GM12874 (cell line): ENCODE results near the gene RIN2.

Source experiments
- CTCF ChIP-seq: IDR thresholded peaks from 2 replicates; pipeline ENCODE4 v1.5.1; 2011; ENCODE audit warnings: low read depth, mild to moderate bottlenecking, control low read depth, low read length, moderate library complexity; ENCODE audit not compliant: insufficient read depth

RIN2 gene

GRCh38 chr20:19739351-19739750, 18.7 kb upstream of the RIN2 start:
- TF ChIP-seq CTCF = no peak

GRCh38 chr20:19740512-19740911, 17.5 kb upstream of the RIN2 start:
- TF ChIP-seq CTCF = no peak

- no peak for TF ChIP-seq CTCF
Measured at GRCh38 chr20:19741924-19742323, 16.1 kb upstream of the RIN2 start.

- TF ChIP-seq CTCF = no peak
Measured at GRCh38 chr20:19742974-19743639, 15.0 kb upstream of the RIN2 start.

GRCh38 chr20:19743640-19743995, 14.4 kb upstream of the RIN2 start:
- TF ChIP-seq CTCF = no peak

GRCh38 chr20:19745106-19745505, 13.0 kb upstream of the RIN2 start:
- TF ChIP-seq CTCF = no peak

- TF ChIP-seq CTCF = no peak
Measured at GRCh38 chr20:19745584-19745983, 12.5 kb upstream of the RIN2 start.
